Measurements from ENCODE around the gene EEF1A2.

- TF ChIP-seq GATA2 (IDR thresholded peaks at IDR 0.05; ENCODE audit: low read depth, low read length) (no peak), GATA3 (IDR thresholded peaks at IDR 0.05; ENCODE audit: low read depth, low read length) (no peak)
These were observed 31.9 kb upstream of the EEF1A2 start for GRCh38 chr20:63530788-63531160.

All from SH-SY5Y (cell line).